Fibroblast of the aortic adventitia (primary cell): ENCODE measurements around the gene CES5A. TPM values are rescaled to one million over a fixed set of nuclear protein-coding genes. Genes with fewer than 3 reads are reported as not detected.
A peak's percentile ranks its signal among the peaks of the same experiment; 100 is the strongest.
"Not testable (repeated sequence)": the region's sequence is repeated elsewhere in the genome, so short reads cannot be mapped to it uniquely, and the experiment has no call there.

Source experiments
- DNase-seq: peaks from one replicate; pipeline ENCODE4 v3.0.0-alpha.2; 2010; ENCODE audit warnings: low read depth
- H3K4me3 ChIP-seq: 2 replicates; pipeline ENCODE4 v1.5.1; 2011; ENCODE audit warnings: low read depth, mild to moderate bottlenecking, control low read depth, low read length, moderate library complexity
- total RNA-seq: library from RNA; depleted of rRNA; stranded (reverse); fragments of >200 nt; gene quantifications from 2 replicates; pipeline ENCODE4 v1.2.3, GENCODE V29; 2012; ENCODE audit warnings: low replicate concordance
- TF ChIP-seq, protein P1 (sequence below): IDR thresholded peaks from 2 replicates; pipeline ENCODE4 v1.5.1; 2011; ENCODE audit warnings: mild to moderate bottlenecking, low read length, control low read depth, inconsistent platforms; ENCODE audit not compliant: insufficient read depth

Gene CES5A
- total RNA-seq, 1 donor: not detected

DNA sequence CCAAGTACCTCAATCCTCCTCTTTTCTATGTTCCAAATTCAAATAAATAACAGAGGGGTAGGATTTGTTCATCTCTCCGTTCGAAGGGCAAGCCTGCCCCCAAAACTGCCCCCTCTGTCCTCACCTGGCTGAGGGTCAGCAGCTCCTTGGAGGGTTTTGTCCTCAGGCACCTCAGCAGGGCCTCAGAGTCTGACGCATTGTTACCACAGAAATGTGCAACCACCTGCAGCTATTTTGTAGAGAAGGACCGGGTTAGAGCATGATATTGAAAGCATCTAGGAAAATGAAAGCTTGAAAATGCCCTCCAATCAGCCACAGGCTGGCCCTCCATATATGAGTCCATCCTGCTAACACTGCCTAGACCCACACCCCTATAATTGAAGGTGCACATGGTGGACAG lies 13.9 kb downstream of the CES5A start:
- no peak for DNase-seq
- TF ChIP-seq, protein P1, sequence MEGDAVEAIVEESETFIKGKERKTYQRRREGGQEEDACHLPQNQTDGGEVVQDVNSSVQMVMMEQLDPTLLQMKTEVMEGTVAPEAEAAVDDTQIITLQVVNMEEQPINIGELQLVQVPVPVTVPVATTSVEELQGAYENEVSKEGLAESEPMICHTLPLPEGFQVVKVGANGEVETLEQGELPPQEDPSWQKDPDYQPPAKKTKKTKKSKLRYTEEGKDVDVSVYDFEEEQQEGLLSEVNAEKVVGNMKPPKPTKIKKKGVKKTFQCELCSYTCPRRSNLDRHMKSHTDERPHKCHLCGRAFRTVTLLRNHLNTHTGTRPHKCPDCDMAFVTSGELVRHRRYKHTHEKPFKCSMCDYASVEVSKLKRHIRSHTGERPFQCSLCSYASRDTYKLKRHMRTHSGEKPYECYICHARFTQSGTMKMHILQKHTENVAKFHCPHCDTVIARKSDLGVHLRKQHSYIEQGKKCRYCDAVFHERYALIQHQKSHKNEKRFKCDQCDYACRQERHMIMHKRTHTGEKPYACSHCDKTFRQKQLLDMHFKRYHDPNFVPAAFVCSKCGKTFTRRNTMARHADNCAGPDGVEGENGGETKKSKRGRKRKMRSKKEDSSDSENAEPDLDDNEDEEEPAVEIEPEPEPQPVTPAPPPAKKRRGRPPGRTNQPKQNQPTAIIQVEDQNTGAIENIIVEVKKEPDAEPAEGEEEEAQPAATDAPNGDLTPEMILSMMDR: no peak
- no peak overlapping the region for H3K4me3 ChIP-seq

DNA sequence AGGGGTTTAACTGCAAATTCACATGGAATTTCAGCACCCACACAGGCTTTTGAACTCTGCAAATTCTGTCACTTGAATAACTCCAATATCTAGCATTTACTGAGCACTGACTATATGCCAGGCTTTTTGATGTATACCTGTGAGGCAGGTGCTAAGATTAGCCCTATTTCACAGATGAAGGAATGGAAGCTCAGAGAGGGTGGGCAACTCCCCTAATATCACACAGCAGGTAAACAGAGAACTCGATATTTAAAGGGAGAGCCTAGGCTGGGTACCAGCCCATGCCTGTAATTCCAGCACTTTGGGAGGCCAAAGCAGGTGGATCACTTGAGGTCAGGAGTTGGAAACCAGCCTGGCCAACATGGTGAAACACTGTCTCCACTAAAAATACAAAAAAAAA lies 17.5 kb downstream of the CES5A start:
- H3K4me3 ChIP-seq, DNase-seq: not testable (repeated sequence)

DNA sequence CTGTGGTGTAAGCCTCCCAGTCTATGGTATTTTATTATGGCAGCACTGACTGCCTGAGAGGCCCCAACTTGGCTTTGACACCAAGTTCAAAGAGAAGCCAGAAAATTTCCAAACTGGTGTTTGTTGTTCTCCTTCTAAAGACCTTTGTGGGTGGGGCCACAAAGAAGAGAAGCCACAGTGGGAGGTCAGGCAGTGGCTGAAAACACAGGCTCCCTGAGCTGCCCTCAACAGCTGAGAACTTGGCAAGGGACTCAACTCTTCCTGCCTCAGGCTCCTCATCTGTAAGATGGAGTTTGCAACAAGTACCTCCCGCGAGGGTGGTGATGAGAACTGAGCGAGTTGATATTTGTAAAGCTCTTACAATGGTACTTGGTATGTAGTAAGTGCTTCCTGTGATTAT lies 18.2 kb downstream of the CES5A start:
- DNase-seq: no peak
- H3K4me3 ChIP-seq: no peak overlapping the region
- TF ChIP-seq, protein P1: no peak

DNA sequence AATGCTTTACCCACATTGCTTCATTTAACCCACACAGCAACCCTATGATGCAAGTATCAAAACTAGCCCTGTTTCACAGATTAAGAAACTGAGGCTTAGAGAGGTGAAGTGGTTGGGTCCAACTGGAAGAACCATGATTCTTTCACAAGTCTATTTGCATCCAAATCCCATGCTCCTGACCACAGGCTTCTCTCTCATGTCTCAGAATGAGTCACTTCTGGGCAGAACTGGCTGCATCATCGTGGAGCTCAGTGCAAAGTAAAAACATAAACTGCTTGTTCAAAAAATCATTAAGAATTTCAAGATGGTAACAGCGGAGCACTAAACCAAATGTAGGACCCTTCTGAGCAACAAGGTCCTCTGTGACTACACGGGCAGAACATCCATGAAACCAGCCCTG lies 22.1 kb downstream of the CES5A start:
- DNase-seq: peak; percentile 10

DNA sequence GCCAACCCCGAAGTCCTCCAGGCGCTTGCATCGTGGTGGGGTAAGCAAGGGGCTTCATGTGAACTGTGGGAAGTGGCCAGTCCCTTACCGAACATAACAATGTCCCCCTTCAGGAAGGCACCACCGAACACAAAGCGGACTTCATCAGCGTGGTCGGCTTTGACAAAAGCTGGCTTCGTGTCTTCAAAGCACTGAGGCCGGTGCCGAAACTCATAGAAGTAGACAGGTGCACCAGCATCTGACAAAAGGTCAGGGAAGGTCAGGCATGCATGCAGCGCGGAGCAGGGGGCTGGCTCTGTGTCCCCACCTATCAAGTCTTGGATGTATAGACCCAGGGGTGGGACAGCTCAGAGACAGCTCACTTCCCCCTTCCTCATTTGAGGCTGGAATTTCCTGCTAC lies 25.6 kb downstream of the CES5A start:
- TF ChIP-seq, protein P1: no peak
- H3K4me3 ChIP-seq: no peak overlapping the region
- no peak for DNase-seq

More for the DNA sequence above, 22.1 kb downstream of the CES5A start:
- TF ChIP-seq, protein P1: no peak
- H3K4me3 ChIP-seq: no peak overlapping the region

DNA sequence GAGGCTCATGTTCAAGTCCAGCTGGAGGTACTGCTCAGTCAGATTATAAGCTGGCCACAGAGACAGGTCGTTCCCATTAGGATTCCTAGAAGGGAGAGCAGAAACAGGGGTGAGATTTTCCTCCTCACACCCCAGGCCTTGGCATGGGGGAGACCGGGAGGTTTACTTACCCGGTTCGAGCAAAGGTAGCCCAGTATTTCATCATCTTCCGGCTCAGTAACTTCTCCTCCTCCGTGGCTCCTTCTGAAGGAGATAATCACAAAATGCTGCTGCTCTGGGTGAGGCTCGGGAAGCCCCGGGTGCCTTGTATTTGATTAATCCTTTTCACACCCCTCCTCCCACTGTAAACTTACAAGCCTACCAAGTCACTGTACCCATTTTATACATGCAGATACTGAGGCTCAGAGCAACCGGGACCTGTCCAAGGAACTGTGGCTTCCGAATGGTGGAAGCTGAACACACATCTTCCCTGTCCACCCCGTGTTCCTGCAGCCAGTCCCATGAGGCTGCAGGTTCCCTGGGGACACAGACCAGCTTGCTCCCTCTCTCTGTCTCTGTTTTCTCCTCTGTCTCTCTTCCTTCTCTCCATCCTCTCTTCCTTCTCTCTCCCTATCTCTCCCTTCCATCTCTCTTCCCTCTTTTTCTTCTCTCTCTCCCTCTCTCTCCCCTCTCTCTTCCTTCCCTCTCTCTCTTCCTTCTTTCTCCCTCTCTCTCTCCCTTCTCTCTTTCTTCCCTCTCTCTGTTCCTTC lies 28.4 kb downstream of the CES5A start:
- TF ChIP-seq, protein P1: no peak
- no peak for DNase-seq

DNA sequence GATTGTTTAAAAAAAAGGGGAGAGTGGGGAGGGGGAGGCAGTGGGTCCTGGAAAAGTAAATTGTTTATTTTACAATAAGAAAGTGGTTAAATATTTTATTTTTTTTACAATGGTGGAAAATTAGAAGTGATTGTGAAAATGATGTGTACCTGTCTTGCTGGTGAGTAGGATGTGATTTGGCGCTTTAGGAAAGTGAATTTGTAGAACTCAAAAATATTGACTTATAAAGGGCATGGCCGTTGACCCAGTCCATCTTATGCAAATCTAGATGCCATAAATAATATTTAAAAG lies 32.1 kb downstream of the CES5A start:
- DNase-seq: no peak
- no peak overlapping the region for H3K4me3 ChIP-seq
- TF ChIP-seq, protein P1: no peak

More for the DNA sequence above, 28.4 kb downstream of the CES5A start:
- no peak overlapping the region for H3K4me3 ChIP-seq
